RPMI7951 (cell line): ENCODE data around the gene KDM7A. TPM values are rescaled to one million over a fixed set of nuclear protein-coding genes. Genes with fewer than 3 reads are reported as not detected.
"Not testable (repeated sequence)": the region's sequence is repeated elsewhere in the genome, so short reads cannot be mapped to it uniquely, and the experiment has no call there.

ENCODE experiments used
- DNase-seq: peaks from one replicate; pipeline ENCODE4 v3.0.0-alpha.2; 2012; ENCODE audit warnings: low read depth
- total RNA-seq: library from RNA; depleted of rRNA; stranded (reverse); fragments of >200 nt; shearing (Covaris generic); gene quantifications from 2 replicates; pipeline ENCODE4 v1.2.3, GENCODE V29; 2014

KDM7A gene
- total RNA-seq, 1 experiment from 2014 or later, result 1.2 TPM

DNA sequence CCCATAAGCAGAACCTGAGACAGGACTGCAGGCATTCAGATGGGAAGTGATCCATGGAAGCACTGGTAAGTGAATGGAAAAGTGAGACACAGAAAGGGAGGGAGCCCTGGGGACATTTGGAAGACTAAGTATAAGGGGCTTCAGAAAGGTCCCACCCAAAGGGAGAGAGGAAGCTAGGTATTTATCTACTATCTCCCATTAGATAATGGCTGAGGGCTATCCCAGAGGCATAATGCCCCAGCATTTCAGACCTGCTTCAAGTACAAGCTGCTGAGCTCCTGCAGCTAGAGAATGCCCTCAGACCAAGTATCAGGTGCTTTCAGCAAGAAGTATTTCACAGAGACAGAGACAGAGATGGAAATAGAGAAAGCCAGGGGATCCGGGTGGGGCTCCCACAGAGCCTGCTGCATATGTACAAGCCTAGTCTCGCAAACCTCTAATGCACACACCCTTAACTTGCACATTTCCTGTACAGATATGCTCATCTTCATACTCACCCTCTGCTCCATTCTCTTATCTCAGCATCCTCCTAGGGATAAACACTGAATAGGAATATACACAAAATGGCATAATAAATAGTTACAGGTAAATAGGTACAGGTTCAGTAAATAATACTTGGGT, 20.2 kb downstream of the KDM7A start:
- DNase-seq, result no peak

GRCh38 chr7:140155428-140155827, 21.4 kb downstream of the KDM7A start:
- no peak for DNase-seq

GRCh38 chr7:140153666-140154161, 23.1 kb downstream of the KDM7A start:
- DNase-seq, result no peak

DNA sequence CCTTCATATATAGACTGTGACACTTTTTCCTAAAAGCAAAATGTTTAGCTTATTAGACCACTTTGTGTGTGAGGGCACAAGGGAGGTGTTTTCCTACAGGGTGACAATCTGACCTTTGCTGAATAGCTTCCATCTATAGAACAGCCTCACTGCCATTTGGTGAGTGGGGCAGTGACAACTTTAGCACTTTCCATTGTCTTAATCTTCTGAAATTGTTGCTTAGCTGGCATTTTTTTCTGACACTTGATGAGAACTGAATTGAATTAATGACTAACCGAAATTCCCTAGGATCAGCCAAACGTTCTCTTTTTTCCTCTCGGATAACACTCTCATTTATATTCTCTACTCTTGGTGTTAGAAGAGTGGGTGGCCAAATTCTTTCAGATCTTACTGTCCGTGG, 30.2 kb downstream of the KDM7A start:
- no peak for DNase-seq

GRCh38 chr7:140145709-140146108, 31.1 kb downstream of the KDM7A start:
- no peak for DNase-seq

DNA sequence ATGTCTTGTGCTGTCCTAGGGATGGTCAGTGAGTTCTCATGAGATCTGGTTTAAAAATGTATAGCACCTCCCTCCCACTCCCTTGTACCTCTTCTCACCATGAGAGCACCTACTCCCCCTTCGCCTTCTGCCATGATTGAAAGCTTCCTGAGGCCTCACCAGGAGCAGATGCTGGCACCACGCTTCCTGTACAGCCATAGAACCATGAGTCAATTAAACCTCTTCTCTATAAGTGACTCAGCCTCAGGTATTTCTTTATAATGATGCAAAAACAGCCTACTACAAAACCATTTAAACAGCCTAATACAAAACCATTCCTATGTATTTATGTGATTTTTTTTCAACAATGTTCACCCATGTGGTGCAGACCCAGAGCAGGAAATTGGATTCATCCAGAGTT, 32.0 kb downstream of the KDM7A start:
- DNase-seq, result no peak

DNA sequence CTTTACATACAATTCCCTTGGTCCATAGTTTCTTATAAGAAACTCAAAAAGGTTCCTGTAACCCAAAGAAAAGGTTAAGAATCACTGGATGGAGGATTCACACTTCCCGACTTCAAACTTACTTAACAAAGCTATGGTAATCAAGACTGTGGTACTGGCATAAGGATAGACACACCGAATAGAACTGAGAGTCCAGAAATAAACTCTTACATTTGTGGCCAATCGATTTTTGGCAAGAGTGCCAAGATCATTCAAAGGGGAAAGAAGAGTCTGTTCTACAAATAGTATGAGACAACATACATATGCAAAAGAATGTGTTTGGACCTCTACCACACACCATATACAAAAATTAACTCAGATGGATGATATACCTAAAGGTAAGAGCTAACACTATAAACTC, 32.8 kb downstream of the KDM7A start:
- DNase-seq, result no peak

- DNase-seq, result no peak
Observed at GRCh38 chr7:140142031-140142430, 34.8 kb downstream of the KDM7A start.

DNA sequence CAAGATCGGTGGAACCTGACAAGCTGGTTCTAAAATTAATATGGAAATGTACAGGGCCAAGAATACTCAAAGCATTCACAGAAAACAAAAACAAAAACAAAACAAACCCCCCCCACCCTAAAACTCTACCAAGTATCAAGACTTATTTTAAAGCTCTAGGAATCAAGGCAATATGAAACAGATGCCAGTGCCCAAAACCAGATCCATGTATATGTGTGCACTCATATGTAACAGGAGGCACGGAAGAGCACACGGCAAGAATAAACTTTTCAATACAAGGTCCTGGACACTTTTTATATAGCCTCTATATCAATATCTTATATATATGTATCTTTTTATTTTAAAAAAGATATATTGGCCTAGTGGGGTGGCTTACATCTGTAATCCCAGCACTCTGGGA, 35.5 kb downstream of the KDM7A start:
- DNase-seq, result no peak

GRCh38 chr7:140137078-140137477, 39.7 kb downstream of the KDM7A start:
- DNase-seq, result no peak

GRCh38 chr7:140136073-140136472, 40.7 kb downstream of the KDM7A start:
- DNase-seq, result no peak

DNA sequence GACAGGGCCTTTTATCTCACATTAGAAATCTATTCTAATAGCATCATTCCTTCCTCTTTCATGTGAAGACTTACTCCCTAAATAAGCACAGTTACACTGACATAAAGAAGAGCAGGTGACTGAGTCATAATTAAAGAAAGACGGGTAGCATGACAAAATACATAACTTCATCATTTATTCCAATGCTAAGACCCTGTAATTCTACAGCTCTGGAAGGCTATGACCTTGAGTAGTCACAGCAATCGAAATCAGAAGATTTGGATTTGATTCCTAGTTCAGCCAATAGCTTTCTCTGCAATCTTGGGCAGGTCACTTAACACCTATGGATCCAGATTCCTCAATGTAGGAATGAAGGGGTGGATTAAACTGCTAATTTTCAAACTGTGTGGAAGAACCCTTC, 42.7 kb downstream of the KDM7A start:
- DNase-seq, result no peak

DNA sequence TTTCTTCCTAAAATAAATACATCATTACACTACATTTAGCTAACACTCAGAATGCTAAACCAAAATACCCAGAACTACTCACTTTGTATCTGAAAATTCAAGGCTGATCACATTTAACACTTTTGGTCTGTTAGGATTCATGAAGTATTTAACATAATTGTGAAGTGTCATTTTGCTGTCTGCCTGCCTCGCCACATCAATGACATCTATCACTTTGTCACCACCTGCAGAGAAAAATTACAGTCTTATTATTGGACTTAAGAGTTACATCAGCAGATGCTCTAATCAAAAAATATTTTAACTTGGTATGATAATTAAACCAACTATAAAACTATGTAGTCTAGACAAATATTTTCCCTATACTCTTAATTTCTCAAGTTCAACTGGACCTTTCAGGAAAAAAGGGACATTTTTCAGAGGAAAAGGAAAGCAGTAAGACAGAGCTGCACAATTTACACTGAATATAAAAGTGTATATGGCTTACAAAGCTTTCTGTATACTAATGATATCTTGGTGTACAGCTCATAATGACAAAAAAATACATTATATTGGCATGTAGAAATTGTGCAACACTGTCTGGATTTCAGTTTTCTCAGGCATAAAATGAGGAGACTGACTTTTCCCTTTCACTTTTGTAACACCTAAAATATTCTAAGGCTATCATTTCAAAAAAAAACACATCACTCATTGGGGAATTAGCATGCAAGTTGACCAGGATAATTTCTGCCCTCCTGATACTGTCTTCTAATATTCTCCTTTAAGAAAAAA, 49.2 kb downstream of the KDM7A start:
- DNase-seq, result no peak

DNA sequence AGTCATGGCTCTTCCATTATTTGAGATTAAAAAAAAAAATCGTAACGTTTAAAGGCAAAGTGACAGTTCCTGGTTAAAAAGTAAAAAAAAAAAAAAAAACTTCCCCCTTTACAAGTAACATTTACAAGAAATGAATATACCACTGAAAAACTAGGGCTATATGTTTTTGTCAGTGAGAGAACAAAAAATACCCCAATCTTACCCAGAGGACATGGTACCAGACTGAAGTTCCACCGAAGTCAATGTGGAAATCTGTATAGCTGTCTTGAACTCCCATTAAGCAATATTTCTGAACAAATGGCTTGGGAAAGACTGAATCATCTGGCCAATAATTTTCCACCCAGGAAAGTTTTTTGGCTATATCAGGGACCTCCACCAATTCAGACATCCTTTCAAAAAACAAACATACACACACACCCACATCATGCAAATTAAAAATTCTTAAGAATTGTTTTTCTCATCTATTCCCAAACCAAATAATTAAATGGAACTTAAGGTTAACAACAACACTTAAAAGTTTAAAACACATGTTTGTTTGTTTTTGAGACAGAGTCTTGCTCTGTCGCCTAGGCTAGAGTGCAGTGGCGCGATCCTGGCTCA, 50.2 kb downstream of the KDM7A start:
- no peak for DNase-seq

DNA sequence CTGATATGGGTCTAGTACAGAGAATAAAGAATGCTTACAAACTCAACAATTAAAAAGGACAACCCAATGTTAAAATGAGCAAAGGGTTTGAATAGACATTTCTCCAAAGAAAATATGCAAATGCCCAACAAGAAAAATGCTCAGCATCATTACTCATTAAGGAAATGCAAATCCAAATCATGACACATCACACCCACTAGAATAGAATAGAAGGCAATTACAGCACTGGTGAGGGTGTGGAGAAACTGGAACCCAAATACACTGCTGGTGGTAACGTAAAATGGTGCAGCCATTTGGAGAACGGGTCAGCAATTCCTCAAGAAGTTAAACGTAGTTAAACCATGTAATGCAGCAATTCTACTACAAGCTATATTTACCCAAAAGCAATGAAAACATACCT, 53.8 kb downstream of the KDM7A start:
- DNase-seq, result no peak

DNA sequence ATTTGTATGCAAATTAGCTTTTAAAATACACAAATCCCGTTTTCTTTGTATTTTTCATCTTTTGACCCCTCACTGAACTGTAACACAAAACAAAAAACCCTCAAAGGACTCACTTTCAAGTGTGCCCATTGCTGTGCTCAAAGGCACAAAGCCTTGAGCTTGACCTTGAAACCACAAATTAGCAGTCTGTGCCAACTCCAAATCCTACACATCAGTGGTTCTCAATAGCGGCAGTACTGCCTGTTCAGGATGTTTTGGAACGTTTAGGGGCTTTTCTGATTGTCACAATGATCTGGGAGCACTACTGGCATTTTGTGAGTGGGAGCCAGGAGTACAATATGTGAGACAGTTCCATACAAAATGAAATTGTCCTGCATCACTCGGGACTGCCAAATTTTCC, 55.5 kb downstream of the KDM7A start:
- DNase-seq, result peak; percentile 9

DNA sequence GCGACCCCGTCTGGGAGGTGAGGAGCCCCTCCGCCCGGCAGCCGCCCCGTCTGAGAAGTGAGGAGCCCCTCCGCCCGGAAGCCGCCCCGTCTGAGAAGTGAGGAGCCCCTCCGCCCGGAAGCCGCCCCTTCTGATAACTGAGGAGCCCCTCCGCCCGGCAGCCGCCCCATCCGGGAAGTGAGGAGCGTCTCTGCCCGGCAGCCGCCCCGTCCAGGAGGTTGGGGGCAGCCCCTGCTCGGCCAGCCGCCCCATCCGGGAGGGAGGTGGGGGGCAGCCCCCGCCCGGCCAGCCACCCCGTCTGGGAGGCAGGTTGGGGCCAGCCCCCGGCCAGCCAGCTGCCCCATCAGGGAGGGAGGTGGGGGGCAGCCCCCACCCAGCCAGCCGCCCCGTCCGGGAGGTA, 62.0 kb downstream of the KDM7A start:
- DNase-seq, result not testable (repeated sequence)

DNA sequence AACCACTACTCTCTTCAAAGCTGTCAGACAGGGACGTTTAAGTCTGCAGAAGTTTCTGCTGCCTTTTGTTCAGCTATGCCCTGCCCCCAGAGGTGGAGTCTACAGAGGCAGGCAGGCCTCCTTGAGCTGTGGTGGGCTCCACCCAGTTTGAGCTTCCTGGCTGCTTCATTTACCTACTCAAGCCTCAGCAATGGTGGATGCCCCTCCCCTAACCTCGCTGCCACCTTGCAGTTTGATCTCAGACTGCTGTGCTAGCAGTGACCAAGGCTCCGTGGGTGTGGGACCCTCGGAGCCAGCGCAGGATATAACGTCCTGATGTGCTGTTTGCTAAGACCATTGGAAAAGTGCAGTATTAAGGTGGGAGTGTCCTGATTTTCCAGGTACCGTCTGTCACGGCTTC, 68.0 kb downstream of the KDM7A start:
- not testable (repeated sequence) for DNase-seq

DNA sequence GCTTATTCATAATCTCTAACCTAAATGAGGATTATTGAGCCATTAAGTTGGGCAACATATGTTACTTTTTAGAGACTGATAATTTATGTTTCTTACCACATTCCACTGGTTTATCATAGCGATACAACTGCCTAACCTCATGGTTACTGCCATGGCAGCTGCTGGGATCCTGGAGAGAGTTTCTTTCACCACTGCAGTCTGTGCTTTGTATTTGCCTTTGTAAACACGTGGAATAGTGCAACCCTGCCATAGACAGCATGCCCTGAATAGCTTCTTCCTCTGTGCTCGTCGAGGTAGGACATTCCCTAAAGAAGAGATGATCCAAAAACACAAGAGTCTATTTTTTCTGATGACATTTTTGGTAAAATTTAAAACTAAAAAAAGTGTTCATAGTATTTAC, 80.3 kb downstream of the KDM7A start:
- DNase-seq, result no peak

DNA sequence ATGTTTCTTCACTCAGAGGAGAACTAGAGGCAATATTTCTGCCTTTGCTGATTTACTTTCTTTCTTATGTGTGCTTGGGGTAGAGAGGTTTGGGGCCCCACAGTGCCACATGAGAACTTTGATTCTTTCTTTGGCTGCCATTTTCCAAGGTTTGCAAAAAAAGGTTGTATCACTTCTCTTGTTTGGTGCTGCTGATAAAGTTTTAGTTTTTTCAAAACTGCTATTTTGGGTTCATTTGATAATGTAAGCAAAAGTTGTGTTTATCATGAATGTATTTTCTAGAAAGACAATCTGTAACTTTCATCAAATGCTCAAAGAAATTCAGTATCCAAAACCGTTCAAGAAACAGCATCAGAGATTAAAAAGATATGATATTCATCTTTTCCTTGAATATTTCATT, 83.4 kb downstream of the KDM7A start:
- DNase-seq, result no peak

DNA sequence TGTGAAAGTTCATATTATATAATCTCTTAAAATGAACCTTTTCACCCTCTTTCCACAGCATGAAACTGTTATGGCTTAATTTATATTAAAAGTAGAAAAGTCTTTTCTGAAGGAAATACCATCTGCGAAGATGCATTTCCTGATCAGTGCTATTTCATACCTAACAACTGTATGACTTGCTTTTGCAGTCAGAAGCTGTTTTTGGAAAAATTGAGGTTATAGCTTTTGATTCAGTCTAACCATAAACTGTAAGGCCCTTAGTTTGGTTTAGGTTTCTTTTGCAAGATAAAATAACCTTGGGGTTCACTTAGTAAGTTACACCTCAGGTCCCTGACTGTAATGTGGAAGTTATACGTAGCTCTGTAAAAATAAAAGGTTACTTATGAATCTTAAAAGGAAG, 91.3 kb downstream of the KDM7A start:
- no peak for DNase-seq

GRCh38 chr7:140084972-140085371, 91.8 kb downstream of the KDM7A start:
- peak; percentile 24 for DNase-seq

- DNase-seq, result no peak
Observed at GRCh38 chr7:140084142-140084655, 92.6 kb downstream of the KDM7A start.
